Cardiac muscle cell (in vitro differentiated cells and primary cell): Measurements from ENCODE around the gene IHH. TPM values are rescaled to one million over a fixed set of nuclear protein-coding genes. Genes with fewer than 3 reads are reported as not detected.
A peak's percentile ranks its signal among the peaks of the same experiment; 100 is the strongest.

Source experiments
- DNase-seq, 2 donors: peaks; one replicate each; pipeline versions ENCODE4 v3.0.0 to v3.0.0-alpha.2; 2010 to 2017; ENCODE audit warnings: low read depth in 1 of 2, low spot score in 1 of 2
- H3K27ac ChIP-seq: fragments of 200-600 bp; sonication (generic); 2 replicates; pipeline ENCODE4 v1.5.1; 2016
- H3K27me3 ChIP-seq: fragments of 200-600 bp; sonication (generic); 2 replicates; pipeline ENCODE4 v1.6.0; 2016; ENCODE audit warnings: control low read depth
- H3K36me3 ChIP-seq: fragments of 200-600 bp; sonication (generic); 2 replicates; pipeline ENCODE4 v1.5.1; 2016; ENCODE audit warnings: control low read depth
- H3K4me1 ChIP-seq: fragments of 200-600 bp; sonication (generic); 2 replicates; pipeline ENCODE4 v1.8.1; 2017; ENCODE audit warnings: low read depth, mild to moderate bottlenecking, mixed run types
- H3K4me3 ChIP-seq: fragments of 200-600 bp; sonication (generic); 2 replicates; pipeline ENCODE4 v1.5.1; 2016; ENCODE audit warnings: mild to moderate bottlenecking
- H3K9me3 ChIP-seq: fragments of 200-600 bp; sonication (generic); 2 replicates; pipeline ENCODE4 v1.5.1; 2017; ENCODE audit warnings: low read depth, mild to moderate bottlenecking, control low read depth
- CTCF ChIP-seq: IDR thresholded peaks from 2 replicates; pipeline ENCODE4 v1.5.1; 2012; ENCODE audit warnings: low read depth, mild to moderate bottlenecking, low read length
- polyA plus RNA-seq: library from polyadenylated mRNA; unstranded; fragments of >200 nt; fragmentation: Nextera tagmentation; extraction: Ambion mirVana; gene quantifications from 2 replicates; pipeline ENCODE4 v1.2.1, GENCODE V29; 2016
- total RNA-seq: library from RNA; depleted of rRNA; stranded (reverse); fragments of >200 nt; gene quantifications from 2 replicates; pipeline ENCODE4 v1.2.3, GENCODE V29; 2016

The IHH gene
- total and polyA plus RNA-seq, 2 experiments from 2014 or later, result not detected

- TF ChIP-seq CTCF, result no peak
- H3K4me1 ChIP-seq, result peaks cover 12% of the 10 kb centered on the region
- H3K36me3 ChIP-seq, result no peaks in the 10 kb centered on the region
- no peaks in the 10 kb centered on the region for H3K9me3 ChIP-seq
- no peaks in the 10 kb centered on the region for H3K27me3 ChIP-seq
- no peak overlapping the region for H3K27ac ChIP-seq
- H3K4me3 ChIP-seq, result no peak overlapping the region
- DNase-seq, result no peak
Observed at GRCh38 chr2:219087848-219088247, 27.1 kb upstream of the IHH start.

- Histone ChIP-seq H3K4me3 (no peak overlapping the region), H3K9me3 (no peaks in the 10 kb centered on the region), H3K27me3 (no peaks in the 10 kb centered on the region), H3K36me3 (no peaks in the 10 kb centered on the region), H3K27ac (no peak overlapping the region), H3K4me1 (peaks cover 12% of the 10 kb centered on the region)
- peak in 1 of 2 donors; percentile 13 for DNase-seq
- no peak for TF ChIP-seq CTCF
Observed at GRCh38 chr2:219087361-219087760, 26.6 kb upstream of the IHH start.

- TF ChIP-seq CTCF, result no peak
- H3K36me3 ChIP-seq, result no peaks in the 10 kb centered on the region
- no peaks in the 10 kb centered on the region for H3K9me3 ChIP-seq
Observed at GRCh38 chr2:219086196-219086595, 25.5 kb upstream of the IHH start.

GRCh38 chr2:219084791-219085190 lies 24.1 kb upstream of the IHH start:
- TF ChIP-seq CTCF, result no peak
- Histone ChIP-seq H3K27me3 (no peaks in the 10 kb centered on the region), H3K36me3 (no peaks in the 10 kb centered on the region), H3K4me1 (peaks cover 12% of the 10 kb centered on the region), H3K27ac (no peak overlapping the region), H3K9me3 (no peaks in the 10 kb centered on the region), H3K4me3 (no peak overlapping the region)
- DNase-seq, result no peak

More at GRCh38 chr2:219086196-219086595, 25.5 kb upstream of the IHH start:
- H3K4me1 ChIP-seq, result peaks cover 12% of the 10 kb centered on the region
- H3K27me3 ChIP-seq, result no peaks in the 10 kb centered on the region
- DNase-seq, result no peak
- no peak overlapping the region for H3K4me3 ChIP-seq
- H3K27ac ChIP-seq, result no peak overlapping the region

- TF ChIP-seq CTCF, result no peak
Observed at GRCh38 chr2:219082332-219082958, 21.7 kb upstream of the IHH start.

More at GRCh38 chr2:219082332-219082958, 21.7 kb upstream of the IHH start:
- Histone ChIP-seq H3K36me3 (no peaks in the 10 kb centered on the region), H3K27me3 (no peaks in the 10 kb centered on the region), H3K9me3 (no peaks in the 10 kb centered on the region), H3K4me1 (peaks cover 9% of the 10 kb centered on the region), H3K27ac (no peak overlapping the region), H3K4me3 (no peak overlapping the region)
- peak in 1 of 2 donors; percentile 38 for DNase-seq
